KMS-11 (cell line): ENCODE measurements around the gene SPIB.

Experiments used
- H2AFZ ChIP-seq: fragments of 200-600 bp; sonication (generic); 2 replicates; pipeline ENCODE4 v1.6.1; 2016; ENCODE audit warnings: antibody characterized with exemption, mixed run types, low read depth
- H3K27ac ChIP-seq: fragments of 200-600 bp; sonication (generic); 2 replicates; pipeline ENCODE4 v1.6.1; 2016; ENCODE audit warnings: mild to moderate bottlenecking, mixed run types
- H3K27me3 ChIP-seq: fragments of 200-600 bp; sonication (generic); 2 replicates; pipeline ENCODE4 v1.6.1; 2017; ENCODE audit warnings: mild to moderate bottlenecking, low read depth, mixed run types, moderate library complexity; ENCODE audit not compliant: insufficient read depth
- H3K36me3 ChIP-seq: fragments of 200-600 bp; sonication (generic); 2 replicates; pipeline ENCODE4 v1.6.1; 2017; ENCODE audit warnings: mild to moderate bottlenecking, mixed run types; ENCODE audit not compliant: insufficient read depth
- H3K4me1 ChIP-seq: fragments of 200-600 bp; sonication (generic); 2 replicates; pipeline ENCODE4 v1.6.1; 2016; ENCODE audit warnings: mild to moderate bottlenecking, low read depth, mixed run types; ENCODE audit not compliant: poor library complexity, severe bottlenecking
- H3K4me2 ChIP-seq: fragments of 200-600 bp; sonication (generic); 2 replicates; pipeline ENCODE4 v1.7.0; 2016; ENCODE audit warnings: mild to moderate bottlenecking, mixed run types
- H3K4me3 ChIP-seq: fragments of 200-600 bp; sonication (generic); IDR thresholded peaks from 2 replicates; pipeline ENCODE4 v1.6.1; 2017; ENCODE audit warnings: low read depth, low read length, mixed read lengths; ENCODE audit not compliant: insufficient read depth
- H3K79me2 ChIP-seq: fragments of 200-600 bp; sonication (generic); 2 replicates; pipeline ENCODE4 v1.6.1; 2016; ENCODE audit warnings: low read depth, mixed run types; ENCODE audit not compliant: insufficient read depth
- H3K9ac ChIP-seq: fragments of 200-600 bp; sonication (generic); 2 replicates; pipeline ENCODE4 v1.6.1; 2016; ENCODE audit warnings: mild to moderate bottlenecking, mixed run types
- H4K20me1 ChIP-seq: fragments of 200-600 bp; sonication (generic); 2 replicates; pipeline ENCODE4 v1.6.1; 2016; ENCODE audit warnings: mild to moderate bottlenecking, mixed run types; ENCODE audit not compliant: insufficient read depth
- CTCF ChIP-seq: fragments of 200-600 bp; sonication (generic); conservative IDR thresholded peaks from 2 replicates; pipeline ENCODE4 v1.6.1; 2017; ENCODE audit warnings: low read depth, mild to moderate bottlenecking, antibody characterized with exemption, low read length, moderate library complexity, mixed read lengths

The SPIB gene

GRCh38 chr19:50379602-50380001, 39.1 kb upstream of the SPIB start:
- peaks cover 3% of the 10 kb centered on the region for H3K79me2 ChIP-seq
- H3K4me2 ChIP-seq: no peak overlapping the region
- no peak for TF ChIP-seq CTCF
- no peak overlapping the region for H3K4me3 ChIP-seq
- no peak overlapping the region for H2AFZ ChIP-seq
- H3K4me1 ChIP-seq: peaks cover 20% of the 10 kb centered on the region
- H3K36me3 ChIP-seq: peaks cover 3% of the 10 kb centered on the region; the same call in 1 of the 2 replicates
- H3K27ac ChIP-seq: no peak overlapping the region
- no peaks in the 10 kb centered on the region for H4K20me1 ChIP-seq
- H3K27me3 ChIP-seq: peaks cover under 1% of the 10 kb centered on the region; the same call in 1 of the 2 replicates
- H3K9ac ChIP-seq: no peak overlapping the region

- H3K27me3 ChIP-seq: no peaks in the 10 kb centered on the region
- no peaks in the 10 kb centered on the region for H4K20me1 ChIP-seq
- no peak overlapping the region for H3K27ac ChIP-seq
- H3K36me3 ChIP-seq: peaks cover 3% of the 10 kb centered on the region; the same call in 1 of the 2 replicates
- no peak overlapping the region for H3K9ac ChIP-seq
- no peak for TF ChIP-seq CTCF
- H2AFZ ChIP-seq: no peak overlapping the region
- no peak overlapping the region for H3K4me2 ChIP-seq
- H3K4me3 ChIP-seq: no peak overlapping the region
- H3K4me1 ChIP-seq: peaks cover 20% of the 10 kb centered on the region
- peaks cover 9% of the 10 kb centered on the region for H3K79me2 ChIP-seq
Measured at GRCh38 chr19:50380137-50380536, 38.6 kb upstream of the SPIB start.

- Histone ChIP-seq H3K27me3 (no peaks in the 10 kb centered on the region), H2AFZ (no peak overlapping the region), H3K27ac (no peak overlapping the region), H3K4me3 (no peak overlapping the region), H3K9ac (no peak overlapping the region), H3K36me3 (peaks cover 3% of the 10 kb centered on the region; the same call in 1 of the 2 replicates), H3K4me2 (no peak overlapping the region), H3K79me2 (peaks cover 15% of the 10 kb centered on the region), H3K4me1 (peaks cover 21% of the 10 kb centered on the region), H4K20me1 (no peaks in the 10 kb centered on the region)
- TF ChIP-seq CTCF: no peak
Measured at GRCh38 chr19:50380751-50381151, 38.0 kb upstream of the SPIB start.

GRCh38 chr19:50381881-50382729, 36.6 kb upstream of the SPIB start:
- H3K4me1 ChIP-seq: peaks cover 17% of the 10 kb centered on the region
- no peak overlapping the region for H3K27ac ChIP-seq
- no peak for TF ChIP-seq CTCF
- H3K4me2 ChIP-seq: no peak overlapping the region
- no peak overlapping the region for H2AFZ ChIP-seq
- H3K9ac ChIP-seq: no peak overlapping the region
- H3K36me3 ChIP-seq: peaks cover 10% of the 10 kb centered on the region; the same call in 1 of the 2 replicates
- H3K4me3 ChIP-seq: no peak overlapping the region
- peaks cover 27% of the 10 kb centered on the region for H3K79me2 ChIP-seq
- H4K20me1 ChIP-seq: no peaks in the 10 kb centered on the region
- H3K27me3 ChIP-seq: no peaks in the 10 kb centered on the region
